ENCODE measurements around the gene SRRM4. TPM values are rescaled to one million over a fixed set of nuclear protein-coding genes. Genes with fewer than 3 reads are reported as not detected.

SRRM4 gene
- polyA plus RNA-seq, 3 donors, result not detected

GRCh38 chr12:118986050-118986449, 4.7 kb downstream of the SRRM4 start:
- DNase-seq, result no peak
- Mint-ChIP-seq H3K27me3 (ENCODE audit: low read depth in 3 of 3) (peaks cover 24 to 25% (median 24%) of the 10 kb centered on the region in 3 donors), H3K4me1 (no peaks in the 10 kb centered on the region), H3K9me3 (peaks cover 0 to 5% (median 0%) of the 10 kb centered on the region in 7 donors), H3K36me3 (no peaks in the 10 kb centered on the region), H3K27ac (no peak overlapping the region), H3K4me3 (no peak overlapping the region)
- no peaks in the 10 kb centered on the region for H4K20me1 ChIP-seq (ENCODE audit: insufficient read depth, low read length)
- peaks cover 5 to 21% of the 10 kb centered on the region in 2 donors for H3K27me3 ChIP-seq (ENCODE audit: control insufficient read depth in 2 of 2, insufficient read depth in 2 of 2, low read length in 2 of 2)
- no peak for TF ChIP-seq CTCF (IDR thresholded peaks at IDR 0.05)
- intact Hi-C loops (cut with micrococcal nuclease), result no loop called here
- H3K27ac ChIP-seq (ENCODE audit: low read depth in 1 of 2, low read length in 2 of 2), result no peak overlapping the region
- H2AFZ ChIP-seq (ENCODE audit: insufficient read depth, low read depth, low read length, poor library complexity, severe bottlenecking), result no peak overlapping the region
- H3K4me2 ChIP-seq (replicated peaks; ENCODE audit: extremely low read depth, low read length, poor library complexity, severe bottlenecking), result no peak overlapping the region
- H3K4me3 ChIP-seq (replicated peaks in 1 of 3; ENCODE audit: low read depth in 2 of 3, low read length in 3 of 3), result no peak overlapping the region
- no peak overlapping the region for H3K9ac ChIP-seq (ENCODE audit: insufficient read depth, low read length, poor library complexity, severe bottlenecking)
- WGBS (ENCODE audit: insufficient coverage), result 29% methylated on average over 6 of the region's 8 CpGs
- no peaks in the 10 kb centered on the region for H3K36me3 ChIP-seq (replicated peaks in 1 of 2; ENCODE audit: control insufficient read depth in 1 of 2, insufficient read depth in 2 of 2, low read length in 2 of 2)
- H3K4me1 ChIP-seq (ENCODE audit: control insufficient read depth in 1 of 2, insufficient read depth in 2 of 2, low read length in 2 of 2), result no peaks in the 10 kb centered on the region
- no peaks in the 10 kb centered on the region for H3K79me2 ChIP-seq (ENCODE audit: insufficient read depth, low read length)
- H3K9me3 ChIP-seq (replicated peaks in 1 of 2; ENCODE audit: control insufficient read depth in 1 of 2, insufficient read depth in 1 of 2, low read length in 2 of 2), result peaks cover 0 to 4% of the 10 kb centered on the region in 2 donors

GRCh38 chr12:118999107-118999506, 17.8 kb downstream of the SRRM4 start:
- no peaks in the 10 kb centered on the region for H3K4me1 Mint-ChIP-seq
- no peak for DNase-seq
- 100% methylated on average over 2 of the region's 5 CpGs for WGBS (ENCODE audit: insufficient coverage)
- Histone ChIP-seq H3K9ac (ENCODE audit: insufficient read depth, low read length, poor library complexity, severe bottlenecking) (no peak overlapping the region), H3K79me2 (ENCODE audit: insufficient read depth, low read length) (no peaks in the 10 kb centered on the region), H2AFZ (ENCODE audit: insufficient read depth, low read depth, low read length, poor library complexity, severe bottlenecking) (no peak overlapping the region), H3K4me2 (replicated peaks; ENCODE audit: extremely low read depth, low read length, poor library complexity, severe bottlenecking) (no peak overlapping the region), H3K4me3 (replicated peaks in 1 of 3; ENCODE audit: low read depth in 2 of 3, low read length in 3 of 3) (no peak overlapping the region), H4K20me1 (ENCODE audit: insufficient read depth, low read length) (no peaks in the 10 kb centered on the region), H3K4me1 (ENCODE audit: control insufficient read depth in 1 of 2, insufficient read depth in 2 of 2, low read length in 2 of 2) (no peaks in the 10 kb centered on the region), H3K27ac (ENCODE audit: low read depth in 1 of 2, low read length in 2 of 2) (no peak overlapping the region), H3K36me3 (replicated peaks in 1 of 2; ENCODE audit: control insufficient read depth in 1 of 2, insufficient read depth in 2 of 2, low read length in 2 of 2) (no peaks in the 10 kb centered on the region), H3K27me3 (ENCODE audit: control insufficient read depth in 2 of 2, insufficient read depth in 2 of 2, low read length in 2 of 2) (no peaks in the 10 kb centered on the region), H3K9me3 (replicated peaks in 1 of 2; ENCODE audit: control insufficient read depth in 1 of 2, insufficient read depth in 1 of 2, low read length in 2 of 2) (no peaks in the 10 kb centered on the region)
- H3K27ac Mint-ChIP-seq, result no peak overlapping the region
- no peak overlapping the region for H3K4me3 Mint-ChIP-seq
- no peaks in the 10 kb centered on the region for H3K9me3 Mint-ChIP-seq
- H3K36me3 Mint-ChIP-seq, result no peaks in the 10 kb centered on the region
- peaks cover 0 to under 1% (median 0%) of the 10 kb centered on the region in 3 donors for H3K27me3 Mint-ChIP-seq (ENCODE audit: low read depth in 3 of 3)
- intact Hi-C loops (cut with micrococcal nuclease), result no loop called here
- no peak for TF ChIP-seq CTCF (IDR thresholded peaks at IDR 0.05)
